ENCODE data around the gene SLF2.

The SLF2 gene

GRCh38 chr10:100986952-100987684 lies 74.4 kb downstream of the SLF2 start, which contains the start of the genes MRPL43 and TWNK:
MRPL43 (minus strand) TSS chr10:100987497; CDS start chr10:100987443, 54 bp downstream.
TWNK (plus strand) TSS chr10:100987543; CDS start chr10:100988211, 668 bp downstream.
- H3K36me3 Mint-ChIP-seq = peaks cover 21% of the 10 kb centered on the region
- no peaks in the 10 kb centered on the region for H3K9me3 Mint-ChIP-seq
- H3K27me3 Mint-ChIP-seq = no peaks in the 10 kb centered on the region
- H3K4me3 Mint-ChIP-seq = peak within 1 kb of the TSS; percentile 92
- H3K27ac Mint-ChIP-seq = peak within 1 kb of the TSS; percentile 96
- H3K4me1 Mint-ChIP-seq = peaks cover 41% of the 10 kb centered on the region

DNA sequence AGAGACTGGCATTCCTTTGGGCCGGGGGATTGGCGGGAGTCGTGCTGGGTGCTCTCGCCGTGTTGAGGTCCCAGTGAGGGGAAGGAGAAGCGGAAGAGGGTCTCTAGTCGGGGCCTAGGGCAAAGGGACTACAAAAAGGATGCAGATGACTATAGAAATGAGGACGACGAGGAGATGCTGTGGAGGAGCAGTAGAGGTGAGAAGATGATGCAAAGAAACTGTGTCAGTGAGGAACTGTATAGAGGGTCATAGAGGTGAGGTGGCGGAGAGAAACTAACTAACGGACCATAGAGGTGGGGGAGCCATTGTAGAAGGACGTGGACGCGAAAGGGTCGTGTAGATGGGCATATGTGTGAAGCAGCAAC lies 74.9 kb downstream of the SLF2 start:
- Mint-ChIP-seq H3K27me3 (no peaks in the 10 kb centered on the region), H3K36me3 (peaks cover 21% of the 10 kb centered on the region), H3K4me3 (peak overlapping the region; percentile 92), H3K27ac (peak overlapping the region; percentile 96), H3K9me3 (no peaks in the 10 kb centered on the region), H3K4me1 (peaks cover 41% of the 10 kb centered on the region)

GRCh38 chr10:100988166-100988565 lies 75.4 kb downstream of the SLF2 start:
- Mint-ChIP-seq H3K4me3 (peak overlapping the region; percentile 92), H3K4me1 (peaks cover 41% of the 10 kb centered on the region), H3K27ac (no peak overlapping the region), H3K36me3 (peaks cover 21% of the 10 kb centered on the region), H3K9me3 (no peaks in the 10 kb centered on the region), H3K27me3 (no peaks in the 10 kb centered on the region)

DNA sequence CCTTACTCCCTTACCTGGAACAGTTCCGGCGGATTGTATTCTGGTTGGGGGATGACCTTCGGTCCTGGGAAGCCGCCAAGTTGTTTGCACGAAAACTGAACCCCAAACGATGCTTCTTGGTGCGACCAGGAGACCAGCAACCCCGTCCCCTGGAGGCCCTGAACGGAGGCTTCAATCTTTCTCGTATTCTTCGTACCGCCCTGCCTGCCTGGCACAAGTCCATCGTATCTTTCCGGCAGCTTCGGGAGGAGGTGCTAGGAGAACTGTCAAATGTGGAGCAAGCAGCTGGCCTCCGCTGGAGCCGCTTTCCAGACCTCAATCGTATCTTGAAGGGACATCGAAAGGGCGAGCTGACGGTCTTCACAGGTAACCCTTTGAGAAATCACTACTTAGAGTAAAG lies 76.3 kb downstream of the SLF2 start:
- Mint-ChIP-seq H3K4me1 (peaks cover 41% of the 10 kb centered on the region), H3K27ac (no peak overlapping the region), H3K9me3 (no peaks in the 10 kb centered on the region), H3K4me3 (peak overlapping the region; percentile 92), H3K36me3 (peaks cover 25% of the 10 kb centered on the region), H3K27me3 (no peaks in the 10 kb centered on the region)

- peaks cover 20% of the 10 kb centered on the region for H3K36me3 Mint-ChIP-seq
- no peaks in the 10 kb centered on the region for H3K9me3 Mint-ChIP-seq
- no peak overlapping the region for H3K4me3 Mint-ChIP-seq
- H3K27me3 Mint-ChIP-seq = no peaks in the 10 kb centered on the region
- H3K27ac Mint-ChIP-seq = no peak overlapping the region
- H3K4me1 Mint-ChIP-seq = peaks cover 38% of the 10 kb centered on the region
These were observed 81.4 kb downstream of the SLF2 start for GRCh38 chr10:100993986-100994708.

GRCh38 chr10:100995181-100995580 lies 82.4 kb downstream of the SLF2 start:
- Mint-ChIP-seq H3K4me1 (peaks cover 33% of the 10 kb centered on the region), H3K9me3 (no peaks in the 10 kb centered on the region), H3K27ac (no peak overlapping the region), H3K4me3 (no peak overlapping the region), H3K36me3 (peaks cover 18% of the 10 kb centered on the region), H3K27me3 (no peaks in the 10 kb centered on the region)

- H3K4me3 Mint-ChIP-seq = peak overlapping the region; percentile 92
- peaks cover 7% of the 10 kb centered on the region for H3K36me3 Mint-ChIP-seq
- no peaks in the 10 kb centered on the region for H3K9me3 Mint-ChIP-seq
- no peaks in the 10 kb centered on the region for H3K27me3 Mint-ChIP-seq
- peak overlapping the region; percentile 83 for H3K27ac Mint-ChIP-seq
- H3K4me1 Mint-ChIP-seq = peaks cover 25% of the 10 kb centered on the region
These were observed 84.1 kb downstream of the SLF2 start for GRCh38 chr10:100996678-100997359.

DNA sequence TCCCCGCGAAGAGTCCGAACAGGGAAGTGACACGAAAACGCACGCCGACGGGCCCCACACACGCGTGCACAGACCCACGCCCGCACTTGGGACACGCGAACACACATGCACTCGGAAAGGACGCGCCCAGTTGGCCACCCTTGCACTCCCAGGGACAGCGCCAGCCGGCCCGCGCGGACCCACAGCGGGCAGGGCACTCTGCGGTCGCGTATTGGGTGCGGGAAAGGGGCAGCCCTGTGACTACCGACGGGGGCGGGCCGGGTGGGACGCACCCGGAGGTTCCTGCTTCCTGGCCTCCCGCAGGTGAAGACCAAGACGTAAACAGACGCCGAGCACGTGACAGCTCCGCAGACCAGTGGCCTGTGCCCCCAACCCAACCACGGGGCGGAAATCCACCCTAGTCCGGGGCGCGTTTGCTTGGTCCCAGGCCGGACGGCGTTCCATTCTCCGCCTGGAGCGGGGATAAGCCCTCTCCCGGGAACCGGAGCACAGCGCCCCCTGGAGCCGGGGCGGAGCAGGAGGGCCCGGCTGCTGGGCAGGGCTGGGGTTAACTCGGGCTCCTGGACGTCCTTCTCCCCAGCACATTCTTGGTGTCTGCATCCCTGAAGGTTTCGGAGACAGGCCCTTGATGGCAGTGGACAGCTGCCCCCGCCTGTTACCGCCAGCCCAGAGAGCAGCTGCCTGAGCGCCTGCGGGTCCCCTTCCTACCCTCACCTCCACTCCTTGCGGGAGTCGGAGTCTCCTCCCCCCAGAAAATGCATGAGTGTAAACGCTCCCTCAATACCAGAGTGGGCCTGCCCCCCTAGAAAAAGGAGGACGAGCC lies 84.8 kb downstream of the SLF2 start:
- Mint-ChIP-seq H3K27ac (peak overlapping the region; percentile 85), H3K4me1 (peaks cover 25% of the 10 kb centered on the region), H3K27me3 (no peaks in the 10 kb centered on the region), H3K36me3 (peaks cover 7% of the 10 kb centered on the region), H3K4me3 (peak overlapping the region; percentile 92), H3K9me3 (no peaks in the 10 kb centered on the region)

DNA sequence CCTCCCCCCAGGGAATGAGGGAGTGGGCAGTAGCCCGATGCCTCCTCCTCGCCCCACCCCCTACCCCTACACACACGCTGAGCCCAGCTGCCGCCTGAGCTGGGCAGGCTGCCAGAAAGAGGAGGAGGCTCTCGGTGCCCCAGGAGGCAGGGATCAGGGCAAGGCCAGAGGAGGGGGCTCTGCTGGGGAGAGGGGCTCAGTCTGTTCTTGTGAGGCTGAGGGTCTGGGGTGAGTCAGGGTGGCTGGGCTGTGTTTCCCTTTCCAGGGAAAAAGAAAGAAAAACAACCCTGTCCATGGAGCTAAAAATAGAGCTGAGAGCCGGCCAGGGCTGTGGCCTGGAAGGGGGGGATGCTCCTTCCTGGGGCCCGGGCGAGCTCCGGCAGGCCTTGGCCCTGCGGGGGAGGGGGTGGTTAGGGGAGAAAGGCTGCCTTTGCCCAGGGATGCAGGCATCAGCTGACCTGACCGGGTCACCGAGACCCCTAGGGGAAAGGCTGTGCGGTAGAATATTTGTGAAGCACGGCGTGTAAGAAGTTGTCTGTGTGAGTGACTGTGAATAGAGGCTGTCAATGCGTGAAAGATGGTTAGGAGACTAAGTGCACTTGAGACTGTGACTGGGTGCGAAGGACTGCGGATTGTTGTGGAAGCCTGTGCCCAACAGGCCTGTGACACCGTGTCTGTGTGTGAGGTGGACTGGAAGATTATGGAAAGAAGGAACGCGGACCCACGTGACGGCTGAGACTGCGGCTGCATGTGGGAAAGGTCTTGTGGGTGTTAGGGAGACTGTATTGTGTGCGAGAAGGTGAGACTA lies 85.6 kb downstream of the SLF2 start:
- no peaks in the 10 kb centered on the region for H3K9me3 Mint-ChIP-seq
- no peaks in the 10 kb centered on the region for H3K27me3 Mint-ChIP-seq
- H3K36me3 Mint-ChIP-seq = peaks cover 7% of the 10 kb centered on the region
- peak overlapping the region; percentile 96 for H3K27ac Mint-ChIP-seq
- peak overlapping the region; percentile 92 for H3K4me3 Mint-ChIP-seq
- peaks cover 25% of the 10 kb centered on the region for H3K4me1 Mint-ChIP-seq

DNA sequence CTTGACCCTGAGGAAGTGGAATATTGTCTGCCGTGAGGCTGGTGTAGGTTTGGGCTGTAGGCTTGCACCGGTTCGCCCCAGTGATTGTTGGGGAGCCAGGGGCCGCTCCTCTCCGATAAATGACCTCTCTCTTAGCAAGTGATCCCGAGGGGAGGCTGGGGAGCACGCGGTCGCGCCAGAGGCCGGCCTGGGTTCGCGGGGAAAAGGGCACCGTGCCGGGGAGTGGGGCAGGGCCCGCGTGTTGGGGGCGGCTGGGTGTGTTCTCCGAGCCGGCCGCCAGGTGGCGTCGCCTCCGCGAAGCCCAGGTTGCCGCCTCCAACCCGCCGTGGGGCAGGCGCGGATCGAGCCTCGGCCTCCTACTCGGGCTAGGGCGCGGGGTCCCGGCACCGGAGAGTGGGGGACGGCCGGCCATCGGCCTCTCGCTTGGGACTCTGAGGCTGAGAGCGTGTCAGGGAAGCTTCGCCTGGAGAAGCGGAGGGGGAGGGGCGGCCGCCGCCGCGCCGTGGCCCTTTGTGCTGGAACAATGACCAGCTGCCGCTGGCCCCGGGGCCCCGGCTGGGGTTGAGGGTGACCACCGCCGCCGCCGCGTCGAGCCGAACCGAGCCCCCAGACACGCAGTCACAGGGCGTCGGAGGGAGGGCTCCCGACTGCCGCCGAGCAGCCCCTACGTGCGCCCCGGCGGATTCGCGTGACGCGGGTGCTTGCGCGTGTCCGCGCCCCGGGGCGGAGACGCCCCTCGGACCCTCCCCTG lies 86.4 kb downstream of the SLF2 start:
- Mint-ChIP-seq H3K27ac (peak overlapping the region; percentile 96), H3K27me3 (no peaks in the 10 kb centered on the region), H3K4me3 (peak overlapping the region; percentile 92), H3K9me3 (no peaks in the 10 kb centered on the region), H3K36me3 (peaks cover 3% of the 10 kb centered on the region), H3K4me1 (peaks cover 25% of the 10 kb centered on the region)

- no peaks in the 10 kb centered on the region for H3K9me3 Mint-ChIP-seq
- no peaks in the 10 kb centered on the region for H3K36me3 Mint-ChIP-seq
- H3K4me1 Mint-ChIP-seq = peaks cover 25% of the 10 kb centered on the region
- no peaks in the 10 kb centered on the region for H3K27me3 Mint-ChIP-seq
- peak within 1 kb of the TSS; percentile 96 for H3K27ac Mint-ChIP-seq
- peak within 1 kb of the TSS; percentile 92 for H3K4me3 Mint-ChIP-seq
These were observed 87.0 kb downstream of the SLF2 start, which contains the start of gene LZTS2 for GRCh38 chr10:100999742-101000126. LZTS2 (plus strand) TSS chr10:100999808; CDS start chr10:101002539, 2,731 bp downstream.

DNA sequence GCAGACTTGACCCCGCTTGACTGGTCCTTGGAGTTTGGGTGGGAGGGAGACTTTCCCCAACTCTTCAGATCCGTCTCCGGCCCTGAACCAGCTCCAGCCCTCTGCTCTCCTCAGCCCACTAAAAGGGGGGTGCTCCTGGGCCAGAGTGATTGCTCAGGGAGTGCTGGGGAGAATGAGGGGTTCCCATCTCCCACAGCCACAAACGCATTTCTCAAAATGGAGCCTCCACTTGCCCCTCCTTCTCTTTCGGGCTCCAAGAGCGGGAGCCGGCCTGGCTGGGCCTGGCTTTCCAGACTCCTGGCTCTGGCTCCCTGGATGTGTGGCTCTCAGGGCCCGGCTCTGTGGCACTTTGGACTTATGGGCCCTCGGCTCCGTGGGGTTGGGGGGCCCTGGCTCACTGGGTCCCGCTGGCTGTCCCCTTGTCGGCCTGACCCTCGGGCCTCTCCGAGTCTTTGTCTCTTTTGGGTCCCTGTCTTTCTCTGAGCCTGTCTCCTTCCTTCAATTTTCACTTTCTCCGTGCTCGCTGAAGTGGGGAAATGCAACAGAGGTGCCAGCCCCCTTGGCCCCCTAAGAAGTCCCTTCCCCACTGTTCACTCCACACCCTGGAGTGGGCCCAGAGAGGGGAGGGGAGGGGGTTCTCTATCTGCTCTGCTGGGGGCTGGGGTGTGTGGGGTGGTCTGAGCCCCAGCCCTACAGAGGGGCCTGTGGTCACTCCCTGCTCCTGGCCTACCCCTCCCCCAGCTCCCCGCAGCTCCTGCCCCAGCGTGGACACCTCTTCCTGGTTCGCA lies 87.6 kb downstream of the SLF2 start:
- no peak overlapping the region for H3K27ac Mint-ChIP-seq
- no peaks in the 10 kb centered on the region for H3K9me3 Mint-ChIP-seq
- no peaks in the 10 kb centered on the region for H3K27me3 Mint-ChIP-seq
- H3K4me1 Mint-ChIP-seq = peaks cover 25% of the 10 kb centered on the region
- H3K36me3 Mint-ChIP-seq = no peaks in the 10 kb centered on the region
- peak overlapping the region; percentile 80 for H3K4me3 Mint-ChIP-seq

DNA sequence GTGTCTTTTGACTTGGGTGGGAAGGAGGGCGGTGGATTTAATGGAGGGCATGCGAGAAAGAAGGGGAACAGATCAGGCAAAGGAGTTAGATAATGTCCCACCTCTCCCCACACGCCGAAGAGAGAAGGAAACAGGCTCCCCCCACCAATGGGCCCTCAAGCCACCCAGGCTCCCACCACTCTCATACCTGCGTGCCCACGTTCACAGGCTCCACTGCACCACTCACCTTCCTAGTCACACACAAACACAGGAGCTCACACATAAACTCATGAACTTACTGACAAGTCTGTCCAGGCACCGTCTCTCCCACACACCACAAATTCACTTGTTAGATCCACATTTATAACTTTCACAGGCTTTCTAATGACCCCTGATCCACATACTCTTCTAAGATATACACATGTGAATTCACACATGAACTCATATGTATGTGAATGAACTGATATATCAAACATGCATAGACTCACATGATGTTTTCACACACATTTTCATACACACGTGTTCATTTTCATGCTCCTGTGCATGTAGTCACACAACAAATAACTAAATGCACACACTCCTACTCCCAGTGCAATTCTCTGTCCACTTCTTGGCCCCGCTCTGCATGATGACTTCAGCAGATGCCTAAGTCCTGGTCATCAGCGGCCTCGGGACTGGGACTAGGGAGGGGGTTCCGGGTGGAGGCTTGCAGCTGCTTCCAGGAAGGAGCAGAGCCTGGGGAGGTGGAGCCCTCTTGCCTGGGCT lies 88.3 kb downstream of the SLF2 start:
- H3K9me3 Mint-ChIP-seq = no peaks in the 10 kb centered on the region
- no peaks in the 10 kb centered on the region for H3K27me3 Mint-ChIP-seq
- H3K36me3 Mint-ChIP-seq = no peaks in the 10 kb centered on the region
- peak overlapping the region; percentile 48 for H3K27ac Mint-ChIP-seq
- peak overlapping the region; percentile 74 for H3K4me3 Mint-ChIP-seq
- peaks cover 23% of the 10 kb centered on the region for H3K4me1 Mint-ChIP-seq
